Glomerular visceral epithelial cell (primary cell): Measurements from ENCODE around the gene WEE1.
"Not testable (repeated sequence)": the region's sequence is repeated elsewhere in the genome, so short reads cannot be mapped to it uniquely, and the experiment has no call there.

Experiments used
- DNase-seq: peaks from one replicate; pipeline ENCODE4 v3.0.0-alpha.2; 2016; ENCODE audit errors: extremely low spot score

Gene WEE1

DNA sequence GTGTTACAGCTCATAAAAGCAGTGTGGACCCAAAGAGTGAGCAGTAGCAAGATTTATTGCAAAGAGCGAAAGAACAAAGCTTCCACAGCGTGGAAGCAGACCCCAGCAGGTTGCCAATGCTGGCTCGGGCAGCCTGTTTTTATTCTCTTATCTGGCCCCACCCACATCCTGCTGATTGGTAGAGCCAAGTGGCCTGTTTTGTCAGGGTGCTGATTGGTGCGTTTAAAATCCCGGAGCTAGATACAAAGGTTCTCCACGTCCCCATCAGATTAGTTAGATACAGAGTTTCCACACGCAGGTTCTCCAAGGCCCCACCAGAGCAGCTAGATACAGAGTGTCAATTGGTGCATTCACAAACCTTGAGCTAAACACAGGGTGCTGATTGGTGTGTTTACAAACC lies 48.9 kb downstream of the WEE1 start:
- DNase-seq = not testable (repeated sequence)

- DNase-seq = not testable (repeated sequence)
These were observed 49.6 kb downstream of the WEE1 start for GRCh38 chr11:9623053-9623452.

DNA sequence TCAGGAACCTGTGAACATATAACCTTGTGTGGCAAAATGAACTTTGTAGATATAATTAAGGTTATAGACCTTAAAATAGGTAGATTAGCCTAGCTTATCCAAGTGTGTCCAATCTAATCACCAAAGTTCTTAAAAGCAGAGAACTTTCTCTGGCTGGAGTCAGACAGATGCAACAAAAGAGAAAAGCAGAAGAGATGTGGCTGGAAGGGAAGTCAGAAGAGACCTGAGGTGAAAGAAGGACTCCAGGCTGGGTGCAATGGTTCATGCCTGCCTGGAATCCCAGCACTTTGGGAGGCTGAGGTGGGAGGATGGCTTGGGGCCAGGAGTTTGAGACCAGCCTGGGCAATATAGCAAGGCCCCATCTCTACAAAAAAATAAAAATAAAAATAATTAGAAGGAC lies 51.0 kb downstream of the WEE1 start:
- DNase-seq = no peak

DNA sequence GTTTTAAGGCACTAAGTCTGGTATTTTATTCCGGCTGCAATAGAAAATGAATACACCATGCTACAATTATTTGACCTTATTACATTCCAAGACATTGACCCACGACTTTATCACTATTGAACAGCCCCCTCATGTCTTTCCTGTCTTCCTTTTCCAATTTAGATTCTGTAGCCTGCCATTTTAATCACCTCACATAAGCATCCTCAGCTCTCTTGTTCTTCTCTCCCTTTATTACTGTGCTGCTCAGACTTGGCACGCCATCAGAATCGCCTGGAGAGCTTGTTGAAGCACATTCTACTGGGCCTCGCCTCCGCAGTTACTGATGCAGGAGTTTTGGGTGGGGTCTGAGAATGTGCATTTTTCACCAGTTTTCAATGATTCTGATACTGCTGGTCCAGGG lies 51.7 kb downstream of the WEE1 start:
- DNase-seq = no peak

GRCh38 chr11:9625728-9626127 lies 52.3 kb downstream of the WEE1 start:
- DNase-seq = no peak

DNA sequence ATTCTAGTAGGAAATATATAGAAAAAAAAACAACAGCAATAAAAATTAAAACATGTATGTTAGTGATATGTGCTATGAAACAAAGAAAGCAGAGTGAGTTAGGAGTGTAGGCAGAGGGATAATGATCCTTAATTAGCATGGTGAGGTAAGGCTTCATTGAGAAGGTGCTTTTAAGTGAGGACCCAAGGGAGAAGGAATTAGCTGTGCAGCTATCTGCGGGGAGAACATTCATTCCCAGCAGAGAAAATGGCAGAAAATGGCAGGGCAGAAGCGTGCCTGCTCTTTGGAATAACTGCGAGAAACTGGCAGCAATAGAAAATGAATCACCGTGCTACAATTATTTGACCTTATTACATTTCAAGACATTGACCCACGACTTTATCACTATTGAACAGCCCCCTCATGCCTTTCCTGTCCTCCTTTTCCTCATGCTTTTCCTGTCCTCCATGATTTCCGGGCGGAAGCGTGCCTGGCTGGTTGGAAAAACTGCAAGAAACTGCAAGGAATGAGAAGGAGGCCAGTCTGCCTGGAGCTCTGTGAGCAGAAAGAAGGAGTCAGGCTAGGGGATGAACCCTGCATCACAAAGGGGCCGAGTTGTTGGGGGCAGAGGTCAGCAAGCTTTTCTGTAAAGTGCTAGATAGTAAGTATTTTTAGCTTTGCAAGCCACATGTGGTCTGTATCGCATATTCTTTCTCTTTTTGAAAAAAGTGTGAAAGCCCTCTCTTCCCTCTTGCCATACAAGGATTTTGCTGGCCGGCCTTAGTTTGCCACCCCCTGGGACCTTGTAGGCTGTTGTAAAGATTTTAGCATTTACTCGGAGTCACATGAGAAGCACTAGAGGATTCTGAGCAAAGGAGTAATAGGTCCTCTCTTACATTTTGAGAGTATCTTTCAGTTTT lies 53.3 kb downstream of the WEE1 start:
- DNase-seq = no peak

GRCh38 chr11:9629064-9629463 lies 55.6 kb downstream of the WEE1 start:
- no peak for DNase-seq

DNA sequence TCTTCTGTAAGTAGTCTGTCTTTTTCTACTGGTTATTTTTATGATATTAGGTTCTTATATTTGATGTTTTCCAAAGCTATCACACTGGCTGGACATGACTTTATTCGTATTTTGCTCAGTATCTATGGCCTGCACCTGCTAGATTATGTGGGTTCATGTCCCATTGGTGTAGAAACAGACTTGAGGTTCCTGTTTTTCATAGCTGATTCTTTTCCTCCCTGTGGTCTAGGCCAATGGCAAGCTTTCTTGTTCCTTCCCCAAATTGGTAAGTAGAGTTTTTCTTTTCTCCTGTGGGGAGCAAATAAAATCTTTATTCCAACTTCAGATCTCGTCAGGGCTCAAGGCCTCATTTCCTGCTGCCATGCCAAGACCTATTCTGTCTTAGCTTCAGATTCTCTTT lies 60.2 kb downstream of the WEE1 start:
- DNase-seq = no peak

- DNase-seq = no peak
These were observed 63.2 kb downstream of the WEE1 start for GRCh38 chr11:9636691-9637090.

DNA sequence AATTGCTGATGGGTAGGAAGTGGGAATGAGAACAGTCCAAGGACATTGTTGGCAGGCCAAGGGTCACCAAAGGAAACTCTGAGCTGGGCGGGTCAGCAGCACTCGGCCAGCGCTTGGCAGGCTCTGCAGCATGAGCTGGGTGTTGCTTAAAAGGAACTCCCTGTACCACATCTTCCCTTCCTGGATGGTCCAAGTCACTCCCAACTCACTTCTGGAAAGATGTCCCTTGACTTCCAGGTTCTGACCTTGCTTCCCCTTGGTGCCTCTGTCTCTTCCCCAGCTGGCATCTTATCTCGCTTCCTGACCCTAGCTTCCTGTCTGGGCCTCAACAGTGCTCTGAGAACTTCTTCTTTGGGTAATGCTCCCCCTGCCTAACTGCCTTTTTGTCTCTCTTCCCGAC lies 65.6 kb downstream of the WEE1 start:
- DNase-seq = no peak
